Spleen (tissue), 7 donors: ENCODE measurements around the gene GIPC3.

Experiments used
- POLR2A ChIP-seq, 3 donors: fragments of 450-650 bp; IDR thresholded peaks; one replicate each; pipeline ENCODE4 v1.5.1; 2017; ENCODE audit warnings: antibody characterized with exemption in 3 of 3, mild to moderate bottlenecking in 1 of 3
- POLR2AphosphoS5 ChIP-seq, 3 donors: sonication (generic); formaldehyde crosslinking; IDR thresholded peaks; one replicate each; pipeline ENCODE4 v1.5.1; 2017; ENCODE audit warnings: antibody characterized with exemption in 3 of 3
- TF ChIP-seq, protein P1 (sequence below), 11 experiments: fragments of 200-600 bp in 7 of 11; fragments of 450-650 bp in 4 of 11; sonication (generic) in 4 of 11; IDR thresholded peaks in 8 of 11; conservative IDR thresholded peaks in 3 of 11; 1 replicate in 7 of 11; 2 replicates in 4 of 11; pipeline versions ENCODE4 v1.4.0 to v1.8.0; 2016 to 2021; ENCODE audit warnings: antibody characterized with exemption in 11 of 11, inconsistent platforms in 4 of 11, mild to moderate bottlenecking in 1 of 11
- donor health status: DM: no; HTN: no; CAD: no; lungs with moderate emphysema.
- donor health status: DM: no; HTN: no; CAD: no.
- donor health status: DM: no; HTN: no; CAD: no.

DNA sequence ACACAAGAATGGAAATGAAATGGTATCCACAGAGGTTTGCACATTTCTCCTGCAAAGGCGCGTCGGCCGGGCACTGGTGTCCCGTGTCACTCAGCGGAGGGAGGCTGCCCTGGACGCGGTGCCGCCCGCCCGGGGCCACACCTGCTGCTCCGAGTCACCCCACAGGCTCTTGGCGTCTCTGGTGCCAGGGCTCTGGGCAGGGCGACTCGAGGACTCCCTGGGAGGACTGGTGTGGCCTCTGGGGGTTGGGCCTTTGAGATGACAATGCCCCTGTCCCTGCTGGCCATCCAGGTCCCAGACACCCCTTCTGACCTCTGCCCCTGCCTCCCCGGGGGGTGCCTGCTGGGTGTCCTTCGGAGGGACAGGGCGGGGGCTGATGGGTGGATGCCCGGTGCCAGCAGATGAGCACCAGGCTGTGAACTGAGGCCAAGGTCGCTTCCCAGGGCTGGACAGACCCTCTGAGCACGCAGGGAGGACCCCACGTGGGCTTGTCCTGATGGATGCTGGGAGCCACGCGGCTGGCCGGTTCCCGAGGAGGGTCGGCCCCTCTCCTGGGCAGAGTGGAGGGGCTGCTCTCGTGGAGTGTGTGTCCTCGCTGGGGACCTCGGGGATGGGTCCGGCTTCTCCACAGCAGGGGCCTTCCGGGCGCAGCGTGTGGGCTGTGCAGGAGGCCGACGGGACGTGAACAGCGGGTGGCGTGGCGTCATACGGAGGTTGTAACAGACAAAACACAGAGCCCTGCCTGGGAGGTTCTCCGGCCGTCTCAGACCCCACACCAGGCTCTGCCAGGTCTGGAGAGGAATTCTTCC, 46.0 kb downstream of the GIPC3 start:
- TF ChIP-seq, protein P1, sequence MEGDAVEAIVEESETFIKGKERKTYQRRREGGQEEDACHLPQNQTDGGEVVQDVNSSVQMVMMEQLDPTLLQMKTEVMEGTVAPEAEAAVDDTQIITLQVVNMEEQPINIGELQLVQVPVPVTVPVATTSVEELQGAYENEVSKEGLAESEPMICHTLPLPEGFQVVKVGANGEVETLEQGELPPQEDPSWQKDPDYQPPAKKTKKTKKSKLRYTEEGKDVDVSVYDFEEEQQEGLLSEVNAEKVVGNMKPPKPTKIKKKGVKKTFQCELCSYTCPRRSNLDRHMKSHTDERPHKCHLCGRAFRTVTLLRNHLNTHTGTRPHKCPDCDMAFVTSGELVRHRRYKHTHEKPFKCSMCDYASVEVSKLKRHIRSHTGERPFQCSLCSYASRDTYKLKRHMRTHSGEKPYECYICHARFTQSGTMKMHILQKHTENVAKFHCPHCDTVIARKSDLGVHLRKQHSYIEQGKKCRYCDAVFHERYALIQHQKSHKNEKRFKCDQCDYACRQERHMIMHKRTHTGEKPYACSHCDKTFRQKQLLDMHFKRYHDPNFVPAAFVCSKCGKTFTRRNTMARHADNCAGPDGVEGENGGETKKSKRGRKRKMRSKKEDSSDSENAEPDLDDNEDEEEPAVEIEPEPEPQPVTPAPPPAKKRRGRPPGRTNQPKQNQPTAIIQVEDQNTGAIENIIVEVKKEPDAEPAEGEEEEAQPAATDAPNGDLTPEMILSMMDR (IDR thresholded peaks at IDR 0.05 in 8 of 11, conservative IDR thresholded peaks at IDR 0.05 in 3 of 11), result no peak
- TF ChIP-seq POLR2A (IDR thresholded peaks at IDR 0.05) (no peak), POLR2AphosphoS5 (IDR thresholded peaks at IDR 0.05) (peak in 2 of 3 donors; percentile 3 to 30)
